Subcutaneous preadipocyte (primary cell): Measurements from ENCODE around the gene BTF3L4. TPM values are rescaled to one million over a fixed set of nuclear protein-coding genes. Genes with fewer than 3 reads are reported as not detected.

ENCODE experiments used
- total RNA-seq: library from RNA; depleted of rRNA; stranded (reverse); fragments of >200 nt; gene quantifications from 2 replicates; pipeline ENCODE4 v1.2.3, GENCODE V29; 2012

BTF3L4 gene
- 39.1 and 49.6 TPM in 2 replicates for total RNA-seq

DNA sequence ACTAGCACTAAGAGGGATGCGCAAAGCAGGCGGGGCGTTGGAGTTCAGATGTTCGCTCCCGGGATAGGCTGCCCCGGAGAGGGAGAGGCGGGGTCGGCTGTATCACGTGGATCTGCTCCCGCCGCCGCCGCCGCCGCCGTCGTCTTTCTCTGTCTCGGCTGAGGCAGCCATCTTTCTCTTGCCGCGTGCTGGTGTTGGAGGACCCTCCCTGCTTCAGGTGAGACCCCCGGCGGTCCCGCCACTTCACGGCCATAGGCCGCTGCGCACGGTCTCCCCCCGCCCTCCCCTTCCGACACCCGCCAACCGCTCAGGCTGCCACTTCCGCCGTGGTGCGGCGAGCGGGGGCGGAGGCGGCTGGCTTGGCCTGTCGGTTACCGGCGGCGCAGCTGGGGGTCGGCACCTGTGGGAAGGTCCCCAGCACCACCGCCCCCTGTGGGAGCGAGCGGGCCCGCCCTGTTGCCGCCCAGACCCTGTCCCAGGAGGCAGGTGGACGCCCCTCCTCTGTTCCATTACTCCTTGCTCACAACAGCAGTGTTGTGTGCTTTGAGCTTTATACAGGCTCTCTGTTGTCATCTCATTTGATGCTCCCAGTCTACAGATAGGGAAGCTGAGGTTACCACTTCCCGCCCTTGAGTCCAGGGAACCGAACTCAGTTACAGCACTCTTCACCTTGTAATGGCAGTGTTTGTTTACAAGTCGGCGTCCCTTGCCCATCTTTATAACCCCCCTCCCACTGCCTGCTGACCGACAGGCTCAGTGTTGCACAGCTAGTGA is at the start of gene BTF3L4:
TSS of gene BTF3L4 (plus strand) at position 133 of the 774 bp plus-strand sequence. CDS start 3,553 bp downstream, outside the sequence.

DNA sequence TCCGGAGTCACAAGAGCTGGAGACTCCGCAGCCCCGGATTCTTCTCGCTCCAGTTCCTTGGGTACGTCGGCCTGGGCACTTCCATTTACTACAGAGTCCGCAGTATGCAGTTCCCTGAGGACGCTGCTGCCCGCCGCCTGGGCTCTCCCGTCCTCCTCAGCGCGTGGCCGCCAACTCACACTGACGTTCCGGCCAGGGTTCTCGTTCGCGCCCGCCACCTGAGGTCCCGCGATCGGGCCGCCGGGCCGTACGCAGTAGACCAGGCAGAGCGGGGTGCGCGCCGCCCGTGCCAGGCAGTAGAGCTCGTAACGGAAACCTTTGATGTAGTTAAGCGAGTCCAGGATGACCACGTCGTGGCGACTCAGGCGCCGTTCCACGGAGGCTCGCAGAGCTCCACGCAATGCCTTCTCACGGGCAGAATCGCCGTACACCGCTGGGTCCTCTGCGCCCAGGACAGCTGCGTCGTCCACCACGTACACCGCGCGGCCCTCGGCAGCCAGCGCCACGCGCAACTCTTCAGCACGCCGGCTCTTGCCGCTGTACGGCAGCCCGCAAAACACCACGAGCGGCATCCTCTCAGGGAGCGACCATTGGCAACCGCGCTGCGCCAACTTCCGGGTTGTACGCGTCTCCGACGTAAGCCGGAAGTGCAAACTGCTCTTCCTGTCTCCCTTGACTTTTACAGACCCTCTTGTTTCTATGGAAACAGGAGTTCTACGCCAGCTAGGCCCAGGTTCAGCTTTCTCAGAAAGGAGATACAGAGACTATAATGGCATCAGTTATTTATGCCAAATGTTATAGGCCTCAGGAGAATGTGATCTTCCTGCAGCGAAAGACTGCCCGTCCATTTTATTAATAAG is 22.7 kb upstream of the BTF3L4 start, which contains the start of gene KTI12:
TSS of gene KTI12 (minus strand) at position 621 of the 860 bp plus-strand sequence. CDS start at position 572, 49 bp downstream.

GRCh38 chr1:52055066-52055865 is 829 bp upstream of the BTF3L4 start, which contains the start of gene TXNDC12:
TXNDC12 (minus strand) TSS chr1:52055191; CDS start chr1:52055096, 95 bp downstream.

Other genes with a start within 250 kb of the BTF3L4 start
- 73.1 and 81.5 TPM in 2 replicates for gene NRDC, start 177.6 kb upstream of the BTF3L4 start, total RNA-seq
- gene RAB3B, start 65.6 kb upstream of the BTF3L4 start, total RNA-seq, result 0.73 and 4.1 TPM in 2 replicates
- 12.9 and 16.0 TPM in 2 replicates for gene KTI12, start 22.5 kb upstream of the BTF3L4 start, total RNA-seq
- gene TXNDC12, start 1.1 kb upstream of the BTF3L4 start, total RNA-seq, result 25.8 and 26.1 TPM in 2 replicates
- 25.4 and 32.1 TPM in 2 replicates for gene ZFYVE9, start 85.8 kb downstream of the BTF3L4 start, total RNA-seq